HG03457 (cell line): ENCODE results near the gene DTNA.
"Not testable (repeated sequence)": the region's sequence is repeated elsewhere in the genome, so short reads cannot be mapped to it uniquely, and the experiment has no call there.

Source experiments
- ATAC-seq: cut with Tn5 transposase; IDR thresholded peaks from one replicate; pipeline ENCODE4 v1.9.1; 2021; ENCODE audit warnings: moderate number of reproducible peaks; ENCODE audit not compliant: unreplicated experiment

Gene DTNA

GRCh38 chr18:34887881-34888580, 177.9 kb downstream of the DTNA start:
- ATAC-seq: no peak

GRCh38 chr18:34890486-34891085, 180.5 kb downstream of the DTNA start:
- no peak for ATAC-seq

GRCh38 chr18:34892379-34892778, 182.3 kb downstream of the DTNA start:
- ATAC-seq: no peak

GRCh38 chr18:34893239-34893638, 183.1 kb downstream of the DTNA start:
- no peak for ATAC-seq

DNA sequence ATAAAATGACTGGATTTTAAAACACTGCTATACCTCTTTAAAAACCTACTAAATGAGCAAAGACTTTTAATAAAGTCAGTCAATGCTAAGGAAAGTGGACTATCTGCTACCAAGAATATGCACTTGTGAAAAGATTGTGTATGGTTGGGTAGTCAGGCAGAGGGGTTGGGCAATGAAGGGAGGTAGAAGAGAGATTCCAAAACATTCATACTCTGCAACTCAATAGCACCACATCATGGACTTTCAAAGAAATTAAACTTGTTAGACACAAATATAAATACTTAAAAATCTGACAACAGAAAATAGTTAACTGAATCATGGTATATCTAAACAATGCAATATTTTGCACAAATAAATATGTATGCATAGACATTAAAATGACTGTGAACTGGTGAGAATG, 191.2 kb downstream of the DTNA start:
- ATAC-seq: no peak

DNA sequence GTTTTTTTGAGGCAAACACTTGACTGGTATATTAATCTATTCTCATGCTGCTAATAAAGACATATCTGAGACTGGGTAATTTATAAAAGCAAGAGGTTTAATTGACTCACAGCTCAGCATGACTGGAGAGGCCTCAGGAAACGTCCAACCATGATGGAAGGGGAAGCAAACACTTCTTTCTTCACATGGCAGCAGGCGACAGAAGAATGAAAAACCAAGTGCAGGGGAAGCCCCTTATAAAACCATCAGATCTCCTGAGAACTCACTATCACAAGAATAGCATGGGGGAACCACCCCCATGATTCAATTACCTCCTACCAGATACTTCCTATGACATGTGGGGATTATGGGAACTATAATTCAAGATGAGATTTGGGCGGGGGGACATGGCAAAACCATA, 194.9 kb downstream of the DTNA start:
- no peak for ATAC-seq

DNA sequence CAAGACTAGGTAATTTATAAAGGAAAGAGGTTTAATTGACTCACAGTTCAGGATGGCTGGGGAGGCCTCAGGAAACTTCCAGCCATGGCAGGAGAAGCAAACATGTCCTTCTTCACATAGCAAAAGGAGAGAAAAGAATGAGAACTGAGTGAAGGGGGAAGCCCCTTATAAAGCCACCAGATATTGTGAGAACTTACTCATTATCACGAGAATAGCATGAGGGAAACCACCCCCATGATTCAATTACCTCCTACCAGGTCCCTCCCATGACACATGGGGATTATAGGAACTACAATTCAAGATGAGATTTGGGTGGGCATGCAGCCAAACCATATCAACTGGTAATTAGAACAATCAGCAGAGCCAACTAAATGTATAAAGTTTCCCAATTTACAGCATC, 196.9 kb downstream of the DTNA start:
- not testable (repeated sequence) for ATAC-seq

- no peak for ATAC-seq
These were observed 199.7 kb downstream of the DTNA start for GRCh38 chr18:34909637-34910364.

DNA sequence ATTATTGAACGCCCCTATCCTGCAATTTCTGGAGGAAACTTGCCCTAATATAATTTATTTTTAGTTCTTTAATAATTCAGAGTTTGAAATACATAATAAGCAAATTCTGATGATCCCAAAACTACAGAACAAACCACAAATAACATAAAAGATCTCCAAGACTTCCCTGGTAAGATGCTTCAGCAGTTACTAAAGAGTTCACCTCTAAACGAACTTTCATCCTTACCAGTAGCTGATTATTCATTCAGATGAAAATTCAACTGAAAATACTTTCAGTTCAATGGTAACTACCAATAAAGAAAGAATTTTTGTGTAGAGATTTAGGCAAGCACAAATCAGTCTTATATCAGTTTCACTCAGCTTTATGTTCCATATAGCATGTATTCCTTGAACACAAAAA, 201.0 kb downstream of the DTNA start:
- ATAC-seq: no peak

DNA sequence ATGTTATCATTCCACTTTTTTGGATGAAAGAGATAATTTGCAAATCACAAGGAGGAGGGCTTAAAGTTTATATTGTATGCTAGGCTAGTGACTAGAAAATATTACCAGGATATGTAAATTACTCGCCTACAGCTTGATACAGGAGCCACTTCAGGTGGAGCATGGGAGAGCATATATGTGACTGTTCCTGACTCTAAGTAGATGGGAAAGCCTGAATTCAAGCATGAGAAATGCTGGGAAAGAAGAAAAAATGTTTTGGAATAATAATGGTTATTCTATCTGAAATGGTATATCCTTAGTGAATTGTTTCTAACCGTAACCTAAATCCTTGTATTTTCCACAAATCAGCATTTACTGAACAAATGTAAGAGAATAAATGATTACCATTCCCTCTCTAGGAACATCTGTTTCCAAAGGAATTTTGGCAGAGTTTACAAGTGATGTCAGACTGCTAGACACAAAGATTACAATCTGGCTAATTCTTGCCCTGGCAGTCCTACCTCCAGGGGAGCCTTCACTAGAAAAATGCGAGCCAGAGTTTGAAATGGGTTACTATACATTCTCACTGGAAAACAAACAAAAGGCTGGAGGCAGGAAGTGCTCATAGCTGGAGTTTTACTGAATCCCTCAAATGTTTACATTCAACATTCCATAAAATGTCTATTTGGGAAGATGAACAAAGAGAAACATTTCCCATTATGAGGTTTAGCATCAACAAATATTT, 201.7 kb downstream of the DTNA start:
- ATAC-seq: no peak

DNA sequence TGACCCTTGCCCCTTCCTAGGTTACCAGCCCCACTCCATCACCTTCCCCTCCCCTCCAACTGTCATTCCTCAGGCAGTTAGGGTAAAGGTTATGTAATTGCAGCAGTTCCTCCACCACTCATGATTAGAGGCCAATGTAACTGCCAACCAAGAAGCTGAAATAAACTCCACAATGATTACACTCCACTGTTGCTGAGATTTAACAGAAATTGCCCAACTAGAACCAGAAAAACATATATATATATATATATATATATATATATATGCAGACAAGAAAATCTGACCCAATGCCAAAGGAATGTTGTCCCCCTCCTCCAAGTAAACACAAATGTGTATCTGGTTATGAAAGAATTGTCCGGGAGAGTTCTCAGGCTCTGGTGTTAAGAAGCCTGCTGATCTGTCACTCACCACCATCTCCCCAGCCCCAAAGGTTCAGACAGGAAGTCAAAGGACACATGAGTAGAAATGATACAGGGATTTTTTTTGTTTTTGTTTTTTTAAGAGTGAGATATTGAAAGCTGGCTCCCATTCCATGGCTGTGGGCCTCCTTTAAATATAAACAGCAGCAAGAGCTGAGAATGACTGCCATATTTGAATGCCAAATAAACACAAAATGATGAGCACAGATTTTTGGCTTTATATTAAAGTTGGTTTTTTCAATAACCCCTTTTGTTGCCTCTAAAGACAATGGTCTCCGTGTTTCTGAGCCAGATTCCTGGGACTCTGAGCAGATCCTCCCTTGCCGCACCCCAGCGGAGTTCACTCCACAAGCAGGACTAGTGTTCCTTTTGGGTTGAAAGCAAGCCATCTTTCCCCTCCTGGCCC, 204.0 kb downstream of the DTNA start:
- no peak for ATAC-seq

DNA sequence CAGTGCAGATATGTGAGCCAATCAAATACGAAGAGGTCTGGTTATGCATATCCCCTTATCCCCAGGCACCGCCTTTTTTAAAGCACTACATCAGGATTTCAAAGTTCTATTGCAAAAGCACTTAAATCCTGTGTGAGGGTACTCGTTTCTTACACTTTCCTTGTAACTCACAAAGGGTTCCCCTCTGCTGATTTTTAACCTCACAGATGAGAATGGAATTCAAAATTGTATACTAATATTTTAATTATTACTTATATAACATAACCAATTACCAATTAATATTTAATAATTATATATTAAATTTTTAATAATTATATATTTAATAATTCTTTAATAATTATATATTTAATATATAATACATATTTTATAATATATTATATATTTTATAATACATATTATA, 204.9 kb downstream of the DTNA start:
- ATAC-seq: no peak

- not testable (repeated sequence) for ATAC-seq
These were observed 206.4 kb downstream of the DTNA start for GRCh38 chr18:34916539-34916938.

GRCh38 chr18:34918856-34919255, 208.8 kb downstream of the DTNA start:
- no peak for ATAC-seq

GRCh38 chr18:34921226-34921625, 211.1 kb downstream of the DTNA start:
- ATAC-seq: no peak

DNA sequence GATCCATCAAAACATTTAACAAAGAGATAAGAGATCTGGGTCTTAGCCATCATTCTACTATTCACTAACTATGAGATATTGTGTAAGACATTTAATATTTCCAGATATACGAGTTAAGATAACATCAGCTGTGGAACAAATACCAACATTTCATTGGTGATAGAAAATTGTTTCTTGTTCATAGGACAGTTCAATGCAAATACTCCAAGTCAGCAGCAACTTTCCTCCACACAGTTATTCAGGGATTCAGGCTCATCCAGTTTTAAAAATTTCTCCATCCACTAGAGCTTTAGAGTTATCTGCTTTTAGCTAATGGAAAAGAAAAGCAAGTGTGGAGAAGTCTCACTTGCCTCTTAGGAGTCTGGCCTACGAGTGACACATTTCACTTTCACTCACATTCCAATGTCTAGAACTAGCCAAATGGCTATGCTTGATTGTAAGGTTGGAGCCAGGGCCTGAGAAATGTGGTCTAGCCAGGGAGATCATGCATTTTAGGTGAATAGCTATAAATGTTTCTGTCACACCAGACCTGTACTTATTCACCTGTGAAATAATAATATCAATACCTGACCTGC, 211.8 kb downstream of the DTNA start:
- no peak for ATAC-seq

- ATAC-seq: not testable (repeated sequence)
These were observed 212.5 kb downstream of the DTNA start for GRCh38 chr18:34922594-34922993.

GRCh38 chr18:34923911-34924310, 213.8 kb downstream of the DTNA start:
- ATAC-seq: no peak

GRCh38 chr18:34926683-34927082, 216.6 kb downstream of the DTNA start:
- no peak for ATAC-seq

GRCh38 chr18:34928088-34928753, 218.1 kb downstream of the DTNA start:
- no peak for ATAC-seq
